Skin of body (tissue), 2 donors: Measurements from ENCODE around the gene SOWAHB. TPM values are rescaled to one million over a fixed set of nuclear protein-coding genes. Genes with fewer than 3 reads are reported as not detected.

Experiments used
- DNase-seq: peaks from one replicate; lab custom pipeline; 2025; lab: John Stamatoyannopoulos, UW
- total RNA-seq: library from RNA; depleted of rRNA; stranded (reverse); fragments of >200 nt; gene quantifications from one replicate; pipeline ENCODE4 v1.2.3, GENCODE V29; 2014

Gene SOWAHB
- 1.7 TPM for total RNA-seq

GRCh38 chr4:76897536-76898384 lies at the start of gene SOWAHB:
Gene SOWAHB (minus strand): TSS chr4:76898144. CDS start chr4:76897849, 295 bp downstream.
- no peak for DNase-seq

- DNase-seq = no peak
Measured at GRCh38 chr4:76947369-76947768, 49.4 kb upstream of the SOWAHB start.

- no peak for DNase-seq
Measured at GRCh38 chr4:76943790-76944189, 45.8 kb upstream of the SOWAHB start.

- DNase-seq = no peak
Measured at GRCh38 chr4:76943129-76943620, 45.2 kb upstream of the SOWAHB start.

GRCh38 chr4:76939184-76939583 lies 41.2 kb upstream of the SOWAHB start:
- no peak for DNase-seq

GRCh38 chr4:76931576-76932276 lies 33.8 kb upstream of the SOWAHB start:
- DNase-seq = no peak

- DNase-seq = no peak
Measured at GRCh38 chr4:76931087-76931486, 33.1 kb upstream of the SOWAHB start.

- no peak for DNase-seq
Measured at GRCh38 chr4:76930685-76931084, 32.7 kb upstream of the SOWAHB start.

GRCh38 chr4:76926841-76927240 lies 28.9 kb upstream of the SOWAHB start:
- no peak for DNase-seq

GRCh38 chr4:76923619-76924357 lies 25.8 kb upstream of the SOWAHB start:
- DNase-seq = no peak

GRCh38 chr4:76920715-76921114 lies 22.8 kb upstream of the SOWAHB start:
- no peak for DNase-seq

GRCh38 chr4:76909711-76910110 lies 11.8 kb upstream of the SOWAHB start:
- no peak for DNase-seq

GRCh38 chr4:76905521-76905920 lies 7.6 kb upstream of the SOWAHB start:
- DNase-seq = no peak

GRCh38 chr4:76904646-76905190 lies 6.8 kb upstream of the SOWAHB start:
- no peak for DNase-seq

- no peak for DNase-seq
Measured at GRCh38 chr4:76902233-76902890, 4.4 kb upstream of the SOWAHB start.

GRCh38 chr4:76898949-76899645 lies 1.2 kb upstream of the SOWAHB start:
- DNase-seq = no peak

GRCh38 chr4:76898385-76898692 lies 395 bp upstream of the SOWAHB start:
- DNase-seq = no peak

GRCh38 chr4:76896614-76897535 lies 1.1 kb downstream of the SOWAHB start:
- no peak for DNase-seq

- no peak for DNase-seq
Measured at GRCh38 chr4:76896048-76896447, 1.9 kb downstream of the SOWAHB start.

- no peak for DNase-seq
Measured at GRCh38 chr4:76895619-76896018, 2.3 kb downstream of the SOWAHB start.
